Kidney epithelial cell (primary cell): ENCODE data around the gene CASKIN1. TPM values are rescaled to one million over a fixed set of nuclear protein-coding genes. Genes with fewer than 3 reads are reported as not detected.
"Not testable (repeated sequence)": the region's sequence is repeated elsewhere in the genome, so short reads cannot be mapped to it uniquely, and the experiment has no call there.

Source experiments
- DNase-seq: peaks from one replicate; pipeline ENCODE4 v3.0.0-alpha.2; 2010; ENCODE audit warnings: low read depth
- H3K27me3 ChIP-seq: 2 replicates; pipeline ENCODE4 v1.6.0; 2011; ENCODE audit warnings: low read length; ENCODE audit not compliant: control insufficient read depth, insufficient read depth
- H3K36me3 ChIP-seq: 2 replicates; pipeline ENCODE4 v1.5.1; 2011; ENCODE audit warnings: low read length; ENCODE audit not compliant: control insufficient read depth, insufficient read depth
- H3K4me3 ChIP-seq: 2 replicates; pipeline ENCODE4 v1.5.1; 2011; ENCODE audit warnings: low read depth, mild to moderate bottlenecking, control low read depth, low read length
- CTCF ChIP-seq: IDR thresholded peaks from 2 replicates; pipeline ENCODE4 v1.5.1; 2011; ENCODE audit warnings: mild to moderate bottlenecking, moderate library complexity, low read length, control low read depth, inconsistent platforms; ENCODE audit not compliant: insufficient read depth, poor library complexity, severe bottlenecking
- total RNA-seq: library from RNA; depleted of rRNA; stranded (reverse); fragments of >200 nt; gene quantifications from 2 replicates; pipeline ENCODE4 v1.2.3, GENCODE V29; 2015

CASKIN1 gene
- total RNA-seq, 1 donor from 2014 or later, result 0.08 TPM

DNA sequence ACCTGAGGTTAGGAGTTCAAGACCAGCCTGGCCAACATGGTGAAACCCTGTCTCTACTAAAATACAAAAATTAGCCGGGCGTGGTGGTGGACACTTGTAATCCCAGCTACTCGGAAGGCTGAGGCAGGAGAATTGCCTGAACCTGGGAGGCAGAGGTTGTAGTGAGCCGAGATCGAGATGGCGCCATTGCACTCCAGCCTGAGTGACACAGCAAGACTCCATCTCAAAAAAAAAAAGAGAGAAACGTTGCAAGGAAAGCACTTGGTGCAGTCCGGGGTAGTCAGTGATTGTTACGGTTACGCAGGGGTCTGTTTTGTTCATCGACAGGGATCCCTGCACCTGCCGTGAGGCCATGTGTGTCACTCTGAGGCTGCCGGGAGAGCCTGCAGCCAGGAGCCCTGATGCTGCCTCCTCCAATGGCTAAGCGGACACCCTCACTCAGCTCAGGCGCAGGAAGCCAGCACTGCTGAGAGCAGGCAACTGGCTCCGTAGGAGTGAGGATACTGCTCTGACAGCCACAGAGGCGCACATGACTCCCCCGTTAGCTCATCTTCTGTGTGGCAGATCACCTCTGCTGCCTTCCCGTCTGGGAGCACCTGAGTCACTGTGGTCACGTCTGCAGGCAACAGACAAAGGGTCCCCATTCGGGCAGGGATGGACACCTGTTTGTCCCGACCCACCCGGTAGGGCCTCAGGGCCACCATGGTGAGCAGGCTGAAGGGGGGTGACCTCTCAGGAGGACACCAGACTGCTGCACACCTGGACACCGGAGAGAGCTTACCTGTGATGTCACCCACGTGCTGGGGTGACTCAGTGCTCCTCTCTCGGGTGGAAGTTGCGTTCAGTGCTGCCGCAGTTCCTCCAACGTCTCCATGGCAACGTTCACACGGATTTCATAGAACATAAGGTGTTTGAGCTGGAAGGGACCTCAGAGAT lies 53.2 kb downstream of the CASKIN1 start:
- H3K4me3 ChIP-seq, result no peak overlapping the region
- H3K27me3 ChIP-seq, result peaks cover 3% of the 10 kb centered on the region
- no peak for TF ChIP-seq CTCF
- no peak for DNase-seq
- no peaks in the 10 kb centered on the region for H3K36me3 ChIP-seq

DNA sequence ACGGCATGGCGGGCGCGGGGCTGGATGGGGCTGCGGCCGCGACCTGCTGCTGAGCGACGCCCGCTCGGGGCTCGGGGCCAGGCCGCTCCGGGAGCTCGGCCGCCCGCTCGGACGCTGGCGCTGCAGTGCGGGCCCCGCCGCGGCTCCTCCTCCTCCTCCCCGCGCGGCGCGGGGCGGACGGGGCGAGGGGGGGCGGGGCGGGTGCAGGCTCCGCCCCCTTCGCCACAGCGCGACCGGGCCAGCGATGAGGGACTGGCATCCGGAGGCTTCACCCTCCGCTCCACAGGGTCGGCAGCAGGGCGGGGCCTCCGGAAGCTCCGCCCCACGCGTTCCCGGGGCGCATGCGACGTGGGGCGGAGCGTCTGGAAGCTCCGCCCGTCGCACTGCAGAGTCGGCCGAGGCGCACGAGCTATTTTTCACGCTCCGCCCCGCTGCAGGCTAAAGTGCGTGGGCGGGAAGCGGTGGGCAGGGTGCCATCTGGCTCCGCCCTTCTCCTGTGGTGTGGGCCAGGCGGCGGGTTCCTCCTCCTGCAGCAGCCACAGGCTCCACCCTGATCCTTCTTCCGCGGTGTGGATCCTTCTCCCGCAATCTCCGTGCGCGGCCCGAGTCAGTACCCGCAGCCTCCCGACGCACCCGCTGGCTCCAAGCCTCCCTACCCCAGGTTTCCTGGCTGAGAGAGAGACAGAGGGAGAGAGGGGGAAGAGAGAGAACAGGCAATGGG lies 60.5 kb downstream of the CASKIN1 start, which contains the start of gene PKD1:
TSS of gene PKD1 (minus strand) at position 129 of the 721 bp plus-strand sequence. CDS start 209 bp downstream, outside the sequence.
- H3K4me3 ChIP-seq, result peak within 1 kb of the TSS; percentile 45
- not testable (repeated sequence) for H3K27me3 ChIP-seq, H3K36me3 ChIP-seq
- peak; percentile 63 for DNase-seq

DNA sequence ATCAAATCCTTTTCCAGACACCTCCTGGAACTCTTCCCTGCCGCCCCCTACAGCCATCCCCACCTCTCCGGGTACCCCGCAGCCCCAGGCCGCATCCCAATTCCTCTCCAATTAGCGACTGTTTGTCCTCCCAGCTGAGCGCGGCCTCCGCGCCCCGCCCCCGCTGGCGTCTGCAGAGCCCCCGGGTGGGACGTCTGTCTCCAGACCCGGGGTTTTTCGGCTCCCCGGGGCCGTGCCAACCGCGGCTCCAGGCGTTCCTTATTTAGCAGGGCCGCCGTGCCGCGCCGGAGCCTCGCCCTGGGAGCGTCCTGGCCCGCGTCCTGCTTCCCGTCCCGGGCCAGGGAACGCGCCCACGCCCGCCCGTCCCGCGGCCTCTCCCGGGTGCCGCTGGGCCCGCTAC lies 61.3 kb downstream of the CASKIN1 start:
- not testable (repeated sequence) for H3K27me3 ChIP-seq, DNase-seq, H3K36me3 ChIP-seq
- peak overlapping the region; percentile 45 for H3K4me3 ChIP-seq

- not testable (repeated sequence) for DNase-seq, H3K36me3 ChIP-seq, H3K4me3 ChIP-seq, H3K27me3 ChIP-seq
Observed at GRCh38 chr16:2133797-2134196, 62.6 kb downstream of the CASKIN1 start.

DNA sequence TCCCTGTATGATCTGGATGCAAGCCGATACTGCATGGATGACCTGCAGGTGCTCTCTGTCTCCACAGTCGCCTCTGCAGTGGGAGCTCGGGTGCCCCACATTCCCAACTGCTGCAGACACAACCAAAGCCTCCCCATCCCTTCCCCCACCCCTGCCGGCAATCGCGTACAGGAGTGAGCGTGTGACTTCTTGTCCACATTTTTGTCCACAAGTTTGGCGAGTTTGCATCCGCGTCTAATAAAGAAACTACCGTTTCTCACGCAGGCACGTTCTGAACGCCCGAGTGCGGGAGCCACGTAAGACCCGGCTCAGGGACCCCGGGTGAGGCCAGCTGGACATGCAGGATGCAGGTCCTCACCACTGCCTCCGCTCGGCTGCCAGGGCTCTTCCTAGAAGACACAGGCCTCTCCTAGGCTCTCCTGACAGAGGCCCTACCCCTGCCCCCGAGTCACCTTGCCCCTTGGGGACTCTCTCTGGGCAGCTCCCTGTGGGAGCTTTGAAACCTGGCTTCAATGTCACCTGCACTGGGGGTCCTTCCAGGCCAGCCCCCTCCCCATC lies 66.4 kb downstream of the CASKIN1 start:
- H3K27me3 ChIP-seq, H3K36me3 ChIP-seq, DNase-seq, H3K4me3 ChIP-seq: not testable (repeated sequence)

DNA sequence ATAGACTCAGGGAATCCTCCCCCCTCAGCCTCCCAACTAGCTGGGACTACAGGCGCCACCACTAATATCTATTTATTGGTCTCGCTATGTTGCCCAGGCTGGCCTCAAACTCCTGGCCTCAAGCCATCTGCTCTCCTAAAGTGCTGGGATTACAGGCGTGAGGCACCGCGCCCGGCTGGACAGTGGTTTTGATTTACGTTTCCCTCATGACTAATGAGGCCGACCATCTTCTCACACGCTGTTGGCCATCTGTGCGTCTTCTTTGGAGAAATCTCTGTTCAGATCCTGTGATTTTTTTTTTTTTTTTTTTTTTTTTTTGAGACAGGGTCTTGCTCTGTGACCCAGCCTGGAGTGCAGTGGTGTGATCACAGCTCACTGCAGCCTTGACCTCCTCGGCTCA lies 67.2 kb downstream of the CASKIN1 start:
- H3K36me3 ChIP-seq, H3K4me3 ChIP-seq, H3K27me3 ChIP-seq, DNase-seq: not testable (repeated sequence)

DNA sequence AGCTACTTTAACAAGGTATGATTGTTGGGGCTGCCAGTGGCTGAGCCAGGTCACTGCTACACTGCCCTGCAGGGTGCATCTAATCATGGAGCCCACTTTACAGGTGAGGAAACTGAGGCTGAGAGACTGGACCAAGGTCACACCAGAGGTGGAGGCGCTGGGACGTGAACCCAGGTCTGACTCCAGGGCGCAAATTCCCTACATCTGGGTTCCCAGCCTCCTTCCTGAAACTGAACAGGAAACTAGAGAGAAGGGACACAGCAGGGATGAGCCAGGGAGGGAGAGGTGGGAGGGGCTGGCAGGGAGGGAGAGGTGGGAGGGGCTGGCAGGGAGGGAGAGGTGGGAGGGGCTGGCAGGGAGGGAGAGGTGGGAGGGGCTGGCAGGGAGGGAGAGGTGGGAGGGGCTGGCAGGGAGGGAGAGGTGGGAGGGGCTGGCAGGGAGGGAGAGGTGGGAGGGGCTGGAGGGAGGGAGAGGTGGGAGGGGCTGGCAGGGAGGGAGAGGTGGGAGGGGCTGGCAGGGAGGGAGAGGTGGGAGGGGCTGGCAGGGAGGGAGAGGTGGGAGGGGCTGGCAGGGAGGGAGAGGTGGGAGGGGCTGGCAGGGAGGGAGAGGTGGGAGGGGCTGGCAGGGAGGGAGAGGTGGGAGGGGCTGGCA lies 68.7 kb downstream of the CASKIN1 start:
- H3K4me3 ChIP-seq, H3K27me3 ChIP-seq, DNase-seq, H3K36me3 ChIP-seq: not testable (repeated sequence)

Other genes starting within 250 kb of the CASKIN1 start
- not detected in 2 replicates for gene RPL3L, start 241.9 kb downstream of the CASKIN1 start, total RNA-seq
- gene NDUFB10, start 237.1 kb downstream of the CASKIN1 start, total RNA-seq, result 280 and 289 TPM in 2 replicates
- 4,278 and 4,383 TPM in 2 replicates for gene RPS2, start 231.8 kb downstream of the CASKIN1 start, total RNA-seq
- not detected in 2 replicates for gene RNF151, start 229.7 kb downstream of the CASKIN1 start, total RNA-seq
- gene TBL3, start 224.6 kb downstream of the CASKIN1 start, total RNA-seq, result 53.5 and 70.3 TPM in 2 replicates
- 0.96 TPM in 1 of 2 replicates, not detected in the other for gene NOXO1, start 215.1 kb downstream of the CASKIN1 start, total RNA-seq
- 30.2 and 32.7 TPM in 2 replicates for gene GFER, start 212.4 kb downstream of the CASKIN1 start, total RNA-seq
- 11.3 and 20.1 TPM in 2 replicates for gene SYNGR3, start 206.6 kb downstream of the CASKIN1 start, total RNA-seq
- gene ZNF598, start 186.8 kb downstream of the CASKIN1 start, total RNA-seq, result 48.1 and 57.7 TPM in 2 replicates
- gene NPW, start 176.8 kb downstream of the CASKIN1 start, total RNA-seq, result not detected in 2 replicates
- 27.5 and 46.3 TPM in 2 replicates for gene NHERF2, start 169.7 kb downstream of the CASKIN1 start, total RNA-seq
- 39.3 and 44.1 TPM in 2 replicates for gene NTHL1, start 148.8 kb downstream of the CASKIN1 start, total RNA-seq
- gene TSC2, start 148.6 kb downstream of the CASKIN1 start, total RNA-seq, result 67.9 and 104 TPM in 2 replicates
- 85.6 and 102 TPM in 2 replicates for gene PKD1, start 60.7 kb downstream of the CASKIN1 start, total RNA-seq
- 0.54 and 0.68 TPM in 2 replicates for gene RAB26, start 48.0 kb downstream of the CASKIN1 start, total RNA-seq
- 82.7 and 83.9 TPM in 2 replicates for gene TRAF7, start 40.8 kb downstream of the CASKIN1 start, total RNA-seq
- 77.2 and 102 TPM in 2 replicates for gene MLST8, start 8.8 kb upstream of the CASKIN1 start, total RNA-seq
- gene BRICD5, start 14.3 kb upstream of the CASKIN1 start, total RNA-seq, result 2.0 and 4.2 TPM in 2 replicates
- gene PGP, start 18.2 kb upstream of the CASKIN1 start, total RNA-seq, result 15.7 and 17.7 TPM in 2 replicates
- 28.6 and 36.9 TPM in 2 replicates for gene E4F1, start 27.0 kb upstream of the CASKIN1 start, total RNA-seq
- 0.21 and 2.3 TPM in 2 replicates for gene DNASE1L2, start 39.8 kb upstream of the CASKIN1 start, total RNA-seq
- 81.7 and 86.7 TPM in 2 replicates for gene ECI1, start 55.0 kb upstream of the CASKIN1 start, total RNA-seq
- 243 and 268 TPM in 2 replicates for gene RNPS1, start 71.5 kb upstream of the CASKIN1 start, total RNA-seq
- 32.1 and 36.3 TPM in 2 replicates for gene ABCA3, start 144.1 kb upstream of the CASKIN1 start, total RNA-seq
- gene CCNF, start 232.8 kb upstream of the CASKIN1 start, total RNA-seq, result 7.4 and 8.6 TPM in 2 replicates